Measurements from ENCODE around the gene ENO2. TPM values are rescaled to one million over a fixed set of nuclear protein-coding genes. Genes with fewer than 3 reads are reported as not detected.
"Not testable (repeated sequence)": the region's sequence is repeated elsewhere in the genome, so short reads cannot be mapped to it uniquely, and the experiment has no call there.

ENO2 gene
- total and polyA plus RNA-seq, 2 donors (not counting 1 experiment from before 2014, with no cell fraction given), result 20.3 to 43.0 TPM

DNA sequence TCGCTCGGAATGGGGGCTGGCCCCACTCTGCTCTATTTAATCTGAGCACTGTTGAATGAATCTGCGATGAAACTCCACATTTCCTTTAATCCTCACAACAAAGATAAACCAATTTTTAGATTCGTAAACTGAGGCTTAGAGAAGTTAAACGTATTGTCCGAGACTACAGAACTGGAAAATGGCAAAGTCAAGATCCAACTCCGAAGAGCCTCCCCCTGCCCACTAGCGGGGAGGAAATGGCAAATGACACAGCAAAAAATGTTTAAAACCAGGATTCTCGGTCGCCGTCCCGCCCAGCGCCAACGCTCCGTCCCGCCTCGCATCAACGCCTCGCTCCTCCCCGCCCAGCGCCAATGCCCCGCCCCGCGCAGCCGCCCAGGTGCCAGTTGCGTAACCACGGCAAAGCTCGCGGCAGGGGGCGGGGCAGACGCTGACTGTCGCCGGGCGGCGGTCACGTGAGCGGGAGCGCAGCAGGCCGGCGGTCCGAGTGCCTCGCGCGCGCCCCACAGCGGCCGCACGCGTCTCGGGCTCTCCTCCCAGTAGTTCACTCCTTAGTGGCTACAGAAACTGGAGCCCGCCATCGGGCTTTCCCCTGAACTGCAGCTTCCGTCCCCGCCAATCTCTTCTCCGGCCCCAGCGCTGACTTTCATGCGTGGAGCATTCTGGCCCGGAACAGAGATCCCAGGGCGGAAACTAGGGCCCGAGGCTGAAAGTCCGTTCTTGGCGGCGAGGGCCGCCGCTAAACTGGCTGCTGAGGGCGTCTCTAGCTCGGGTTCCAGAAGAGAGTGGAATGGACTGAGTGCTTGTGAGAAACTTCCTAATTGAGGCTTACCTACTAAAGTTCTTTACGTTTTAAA is 23.4 kb upstream of the ENO2 start:
- Histone ChIP-seq H3K36me3 (ENCODE audit: control insufficient read depth, insufficient read depth, low read length) (no peaks in the 10 kb centered on the region), H4K20me1 (ENCODE audit: control insufficient read depth, extremely low read depth, insufficient read depth, low read length) (no peaks in the 10 kb centered on the region)

DNA sequence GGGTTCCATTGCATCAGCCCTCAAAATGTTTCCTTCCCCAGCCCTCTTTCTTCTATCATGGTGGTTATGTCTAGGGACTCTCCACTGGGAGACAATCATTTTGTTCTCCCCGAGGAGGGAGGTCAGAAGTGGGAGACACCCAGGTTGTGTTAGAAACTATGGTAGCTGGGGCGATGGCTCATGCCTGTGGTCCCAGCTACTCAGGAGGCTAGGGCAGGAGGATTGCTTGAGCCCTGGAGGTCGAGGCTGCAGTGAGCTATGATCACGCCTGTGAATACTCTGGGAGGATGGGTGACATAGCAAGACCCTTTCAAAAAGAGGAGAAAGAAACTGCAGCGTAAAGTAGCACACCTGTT is 22.8 kb upstream of the ENO2 start:
- DNase-seq (ENCODE audit: low read depth in 2 of 2), result no peak
- Histone ChIP-seq H4K20me1 (ENCODE audit: control insufficient read depth, extremely low read depth, insufficient read depth, low read length) (no peaks in the 10 kb centered on the region), H3K9me3 (ENCODE audit: control insufficient read depth, insufficient read depth, low read depth, low read length) (no peaks in the 10 kb centered on the region), H3K27ac (ENCODE audit: insufficient read depth, low read length) (peak overlapping the region; percentile 73), H3K79me2 (ENCODE audit: control insufficient read depth, insufficient read depth, low read length) (no peaks in the 10 kb centered on the region), H3K4me3 (replicated peaks in 1 of 4; ENCODE audit: control extremely low read depth in 1 of 4, insufficient read depth in 1 of 4, low read depth in 3 of 4, low read length in 4 of 4) (peak overlapping the region; percentile 19 to 64 (median 42)), H3K4me2 (ENCODE audit: extremely low read depth, insufficient read depth, low read length) (peak overlapping the region; percentile 51), H3K27me3 (ENCODE audit: control insufficient read depth, insufficient read depth, low read length) (no peaks in the 10 kb centered on the region), H3K36me3 (ENCODE audit: control insufficient read depth, insufficient read depth, low read length) (no peaks in the 10 kb centered on the region), H2AFZ (ENCODE audit: low read length) (peak overlapping the region; percentile 58), H3K4me1 (ENCODE audit: control insufficient read depth, extremely low read depth, insufficient read depth, low read length) (no peaks in the 10 kb centered on the region), H3K9ac (ENCODE audit: insufficient read depth, low read length) (peak overlapping the region; percentile 48)
- TF ChIP-seq CTCF (conservative IDR thresholded peaks at IDR 0.05 in 1 of 2, IDR thresholded peaks at IDR 0.05 in 1 of 2; ENCODE audit: low read depth in 1 of 2, low read length in 2 of 2) (no peak), EZH2 (IDR thresholded peaks at IDR 0.05; ENCODE audit: low read length, missing control alignments) (no peak)

More for the DNA sequence above, 23.4 kb upstream of the ENO2 start:
- TF ChIP-seq CTCF (conservative IDR thresholded peaks at IDR 0.05 in 1 of 2, IDR thresholded peaks at IDR 0.05 in 1 of 2; ENCODE audit: low read depth in 1 of 2, low read length in 2 of 2), result peak; percentile 42 to 58
- no peak for TF ChIP-seq EZH2 (IDR thresholded peaks at IDR 0.05; ENCODE audit: low read length, missing control alignments)
- Histone ChIP-seq H3K9me3 (ENCODE audit: control insufficient read depth, insufficient read depth, low read depth, low read length) (no peaks in the 10 kb centered on the region), H2AFZ (ENCODE audit: low read length) (peak overlapping the region; percentile 58), H3K79me2 (ENCODE audit: control insufficient read depth, insufficient read depth, low read length) (no peaks in the 10 kb centered on the region), H3K27me3 (ENCODE audit: control insufficient read depth, insufficient read depth, low read length) (no peaks in the 10 kb centered on the region), H3K4me1 (ENCODE audit: control insufficient read depth, extremely low read depth, insufficient read depth, low read length) (no peaks in the 10 kb centered on the region), H3K4me2 (ENCODE audit: extremely low read depth, insufficient read depth, low read length) (peak overlapping the region; percentile 51), H3K4me3 (replicated peaks in 1 of 4; ENCODE audit: control extremely low read depth in 1 of 4, insufficient read depth in 1 of 4, low read depth in 3 of 4, low read length in 4 of 4) (peak overlapping the region; percentile 19 to 64 (median 42)), H3K27ac (ENCODE audit: insufficient read depth, low read length) (peak overlapping the region; percentile 86), H3K9ac (ENCODE audit: insufficient read depth, low read length) (peak overlapping the region; percentile 48)
- DNase-seq (ENCODE audit: low read depth in 2 of 2), result peak; percentile 91 to 96

DNA sequence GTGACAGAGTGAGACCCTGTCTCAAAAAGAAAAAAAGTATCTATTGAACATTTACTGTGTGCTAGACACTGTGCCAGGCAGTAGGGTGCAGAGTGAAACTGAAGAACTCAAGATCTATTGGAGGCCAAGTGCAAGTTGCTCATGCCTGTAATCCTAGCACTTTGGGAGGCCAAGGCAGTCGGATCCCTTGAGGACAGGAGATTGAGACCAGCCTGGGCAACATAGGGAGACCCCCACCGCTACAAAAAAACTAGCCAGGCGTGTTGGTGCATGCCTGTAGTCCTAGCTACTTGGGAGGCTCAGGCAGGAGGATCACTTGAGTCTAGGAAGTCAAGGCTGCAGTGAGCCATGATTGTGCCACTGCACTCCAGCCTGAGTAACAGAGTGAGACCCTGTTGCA is 21.7 kb upstream of the ENO2 start:
- H3K4me1 ChIP-seq (ENCODE audit: control insufficient read depth, extremely low read depth, insufficient read depth, low read length); H2AFZ ChIP-seq (ENCODE audit: low read length); H4K20me1 ChIP-seq (ENCODE audit: control insufficient read depth, extremely low read depth, insufficient read depth, low read length); H3K9me3 ChIP-seq (ENCODE audit: control insufficient read depth, insufficient read depth, low read depth, low read length); H3K9ac ChIP-seq (ENCODE audit: insufficient read depth, low read length); H3K27me3 ChIP-seq (ENCODE audit: control insufficient read depth, insufficient read depth, low read length); H3K79me2 ChIP-seq (ENCODE audit: control insufficient read depth, insufficient read depth, low read length); H3K27ac ChIP-seq (ENCODE audit: insufficient read depth, low read length); H3K36me3 ChIP-seq (ENCODE audit: control insufficient read depth, insufficient read depth, low read length); H3K4me3 ChIP-seq (replicated peaks in 1 of 4; ENCODE audit: control extremely low read depth in 1 of 4, insufficient read depth in 1 of 4, low read depth in 3 of 4, low read length in 4 of 4); H3K4me2 ChIP-seq (ENCODE audit: extremely low read depth, insufficient read depth, low read length); DNase-seq (ENCODE audit: low read depth in 2 of 2): not testable (repeated sequence)

Data from fibroblast of lung (primary cell).